Measurements from ENCODE around the gene RIMBP3C.
A peak's percentile ranks its signal among the peaks of the same experiment; 100 is the strongest.
"Not testable (repeated sequence)": the region's sequence is repeated elsewhere in the genome, so short reads cannot be mapped to it uniquely, and the experiment has no call there.

The RIMBP3C gene

GRCh38 chr22:21551361-21551760 is at the start of gene RIMBP3C:
Gene RIMBP3C, minus strand, starts transcription at chr22:21551461. Its CDS starts 485 bp downstream, at chr22:21550976.
- DNase-seq (ENCODE audit: low read depth, low spot score) = not testable (repeated sequence)

GRCh38 chr22:21599053-21599893 is 48.0 kb upstream of the RIMBP3C start:
- DNase-seq (ENCODE audit: low read depth, low spot score) = no peak

GRCh38 chr22:21598302-21598701 is 47.0 kb upstream of the RIMBP3C start:
- DNase-seq (ENCODE audit: low read depth, low spot score) = no peak

- not testable (repeated sequence) for DNase-seq (ENCODE audit: low read depth, low spot score)
Measured at GRCh38 chr22:21596356-21597135, 45.3 kb upstream of the RIMBP3C start.

GRCh38 chr22:21594865-21595452 is 43.7 kb upstream of the RIMBP3C start:
- DNase-seq (ENCODE audit: low read depth, low spot score) = peak; percentile 55

- no peak for DNase-seq (ENCODE audit: low read depth, low spot score)
Measured at GRCh38 chr22:21593406-21594232, 42.4 kb upstream of the RIMBP3C start.

GRCh38 chr22:21592422-21592821 is 41.2 kb upstream of the RIMBP3C start:
- DNase-seq (ENCODE audit: low read depth, low spot score) = no peak

- DNase-seq (ENCODE audit: low read depth, low spot score) = peak; percentile 41
Measured at GRCh38 chr22:21591695-21592094, 40.4 kb upstream of the RIMBP3C start.

GRCh38 chr22:21590809-21591641 is 39.8 kb upstream of the RIMBP3C start:
- DNase-seq (ENCODE audit: low read depth, low spot score) = peak; percentile 23

GRCh38 chr22:21589396-21589795 is 38.1 kb upstream of the RIMBP3C start:
- no peak for DNase-seq (ENCODE audit: low read depth, low spot score)

- DNase-seq (ENCODE audit: low read depth, low spot score) = peak; percentile 32
Measured at GRCh38 chr22:21587803-21588611, 36.7 kb upstream of the RIMBP3C start.

- DNase-seq (ENCODE audit: low read depth, low spot score) = no peak
Measured at GRCh38 chr22:21585389-21585788, 34.1 kb upstream of the RIMBP3C start.

- no peak for DNase-seq (ENCODE audit: low read depth, low spot score)
Measured at GRCh38 chr22:21582801-21583740, 31.8 kb upstream of the RIMBP3C start.

- DNase-seq (ENCODE audit: low read depth, low spot score) = not testable (repeated sequence)
Measured at GRCh38 chr22:21581009-21581713, 29.9 kb upstream of the RIMBP3C start.

- not testable (repeated sequence) for DNase-seq (ENCODE audit: low read depth, low spot score)
Measured at GRCh38 chr22:21580623-21581007, 29.4 kb upstream of the RIMBP3C start.

GRCh38 chr22:21579474-21579851 is 28.2 kb upstream of the RIMBP3C start:
- DNase-seq (ENCODE audit: low read depth, low spot score) = no peak

- DNase-seq (ENCODE audit: low read depth, low spot score) = no peak
Measured at GRCh38 chr22:21573750-21574494, 22.7 kb upstream of the RIMBP3C start.

Measured in astrocyte of the hippocampus (primary cell).